OCI-M2 (cell line): Measurements from ENCODE around the gene GJD2.
A peak's percentile ranks its signal among the peaks of the same experiment; 100 is the strongest.

ENCODE experiments used
- DNase-seq: peaks from one replicate; lab custom pipeline; 2025; ENCODE audit not compliant: unreplicated experiment; lab: John Stamatoyannopoulos, UW

Gene GJD2

GRCh38 chr15:34754674-34755418 lies at the start of gene GJD2:
Gene GJD2 (minus strand): TSS chr15:34754998. CDS start chr15:34754488, 510 bp downstream.
- no peak for DNase-seq

- DNase-seq = no peak
These were observed 49.3 kb upstream of the GJD2 start for GRCh38 chr15:34804113-34804512.

GRCh38 chr15:34802803-34803750 lies 48.3 kb upstream of the GJD2 start:
- no peak for DNase-seq

GRCh38 chr15:34802371-34802770 lies 47.6 kb upstream of the GJD2 start:
- DNase-seq = no peak

- peak; percentile 20 for DNase-seq
These were observed 44.6 kb upstream of the GJD2 start for GRCh38 chr15:34799149-34800101.

GRCh38 chr15:34796847-34797435 lies 42.1 kb upstream of the GJD2 start:
- no peak for DNase-seq

- no peak for DNase-seq
These were observed 40.7 kb upstream of the GJD2 start, which contains the start of gene ACTC1 for GRCh38 chr15:34795267-34796081. Gene ACTC1 (minus strand): TSS chr15:34795549. CDS start chr15:34794808, 741 bp downstream.

- no peak for DNase-seq
These were observed 39.9 kb upstream of the GJD2 start for GRCh38 chr15:34794590-34795206.

- no peak for DNase-seq
These were observed 39.1 kb upstream of the GJD2 start for GRCh38 chr15:34793901-34794300.

GRCh38 chr15:34793071-34793470 lies 38.3 kb upstream of the GJD2 start:
- no peak for DNase-seq

GRCh38 chr15:34791701-34792100 lies 36.9 kb upstream of the GJD2 start:
- DNase-seq = no peak

- DNase-seq = no peak
These were observed 35.3 kb upstream of the GJD2 start for GRCh38 chr15:34790121-34790520.

GRCh38 chr15:34789326-34789725 lies 34.5 kb upstream of the GJD2 start:
- no peak for DNase-seq

- DNase-seq = no peak
These were observed 31.4 kb upstream of the GJD2 start for GRCh38 chr15:34786206-34786605.

- no peak for DNase-seq
These were observed 29.2 kb upstream of the GJD2 start for GRCh38 chr15:34783991-34784390.

- no peak for DNase-seq
These were observed 28.6 kb upstream of the GJD2 start for GRCh38 chr15:34783431-34783830.

- DNase-seq = no peak
These were observed 28.1 kb upstream of the GJD2 start for GRCh38 chr15:34782901-34783300.

GRCh38 chr15:34780725-34781124 lies 25.9 kb upstream of the GJD2 start:
- no peak for DNase-seq

GRCh38 chr15:34776606-34777105 lies 21.9 kb upstream of the GJD2 start:
- DNase-seq = no peak
